ENCODE results near the gene DRD2. TPM values are rescaled to one million over a fixed set of nuclear protein-coding genes. Genes with fewer than 3 reads are reported as not detected.

The DRD2 gene
- total RNA-seq, 2 experiments from 2014 or later = not detected

DNA sequence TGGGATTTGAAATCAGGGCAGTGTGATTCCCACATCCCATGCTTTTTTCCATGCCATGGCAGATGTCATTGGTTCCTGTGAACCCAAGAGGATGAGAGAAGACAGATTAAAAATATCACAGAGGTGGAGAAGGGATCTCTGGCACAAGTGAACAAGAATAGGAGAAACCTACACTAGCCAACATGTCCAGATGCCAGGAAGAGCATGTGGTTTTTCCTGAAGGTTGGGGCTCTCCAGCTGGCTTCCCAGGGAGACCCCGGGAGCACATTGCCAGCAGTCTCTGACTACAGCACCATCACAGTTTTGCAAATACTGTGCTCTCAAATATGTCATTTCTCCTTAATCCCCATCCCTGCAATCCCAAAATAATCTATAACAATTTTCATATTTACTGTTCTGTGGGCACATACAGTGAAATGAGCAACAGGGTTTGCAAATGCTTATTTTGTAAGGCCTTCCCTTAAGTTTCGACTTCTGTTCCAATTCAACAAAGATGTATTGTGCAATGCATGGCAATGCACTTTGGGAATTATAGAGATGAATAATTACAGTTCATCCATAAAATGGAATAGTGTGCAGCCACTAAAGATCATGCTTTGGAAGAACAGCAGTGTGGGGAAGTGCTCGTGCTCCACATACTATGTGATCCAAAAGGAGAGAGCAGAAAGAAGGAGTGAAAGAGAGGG is 82.8 kb downstream of the DRD2 start:
- no peak for DNase-seq (ENCODE audit: low spot score)
- Histone ChIP-seq H3K79me2 (ENCODE audit: insufficient read depth, low read depth, low read length) (no peaks in the 10 kb centered on the region), H3K9me3 (ENCODE audit: low read length) (no peaks in the 10 kb centered on the region), H2AFZ (ENCODE audit: low read length) (no peak overlapping the region), H3K4me2 (ENCODE audit: low read length) (no peak overlapping the region), H4K20me1 (ENCODE audit: insufficient read depth, low read length) (no peaks in the 10 kb centered on the region), H3K36me3 (ENCODE audit: insufficient read depth, low read length) (no peaks in the 10 kb centered on the region), H3K9me2 (ENCODE audit: insufficient read depth, low read length) (no peaks in the 10 kb centered on the region), H3K27ac (ENCODE audit: low read depth, low read length, poor library complexity, severe bottlenecking) (no peak overlapping the region), H3K4me3 (ENCODE audit: low read depth, low read length, poor library complexity, severe bottlenecking) (no peak overlapping the region), H3K4me1 (ENCODE audit: insufficient read depth, low read length, poor library complexity, severe bottlenecking) (no peaks in the 10 kb centered on the region)
- TF ChIP-seq, protein P1, sequence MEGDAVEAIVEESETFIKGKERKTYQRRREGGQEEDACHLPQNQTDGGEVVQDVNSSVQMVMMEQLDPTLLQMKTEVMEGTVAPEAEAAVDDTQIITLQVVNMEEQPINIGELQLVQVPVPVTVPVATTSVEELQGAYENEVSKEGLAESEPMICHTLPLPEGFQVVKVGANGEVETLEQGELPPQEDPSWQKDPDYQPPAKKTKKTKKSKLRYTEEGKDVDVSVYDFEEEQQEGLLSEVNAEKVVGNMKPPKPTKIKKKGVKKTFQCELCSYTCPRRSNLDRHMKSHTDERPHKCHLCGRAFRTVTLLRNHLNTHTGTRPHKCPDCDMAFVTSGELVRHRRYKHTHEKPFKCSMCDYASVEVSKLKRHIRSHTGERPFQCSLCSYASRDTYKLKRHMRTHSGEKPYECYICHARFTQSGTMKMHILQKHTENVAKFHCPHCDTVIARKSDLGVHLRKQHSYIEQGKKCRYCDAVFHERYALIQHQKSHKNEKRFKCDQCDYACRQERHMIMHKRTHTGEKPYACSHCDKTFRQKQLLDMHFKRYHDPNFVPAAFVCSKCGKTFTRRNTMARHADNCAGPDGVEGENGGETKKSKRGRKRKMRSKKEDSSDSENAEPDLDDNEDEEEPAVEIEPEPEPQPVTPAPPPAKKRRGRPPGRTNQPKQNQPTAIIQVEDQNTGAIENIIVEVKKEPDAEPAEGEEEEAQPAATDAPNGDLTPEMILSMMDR (conservative IDR thresholded peaks at IDR 0.05; ENCODE audit: low read length) = no peak
- no peak for TF ChIP-seq EZH2phosphoT487 (IDR thresholded peaks at IDR 0.05; ENCODE audit: borderline replicate concordance, low read depth, low read length)
- intact Hi-C loops (cut with micrococcal nuclease; ENCODE audit: unreplicated experiment) = no loop called here
- POLR2A ChIA-PET = no interaction called here
- no TSS peak for BruUV-seq (replicated peaks)
- CTCF ChIA-PET (ENCODE audit: unreplicated experiment) = no interaction called here

DNA sequence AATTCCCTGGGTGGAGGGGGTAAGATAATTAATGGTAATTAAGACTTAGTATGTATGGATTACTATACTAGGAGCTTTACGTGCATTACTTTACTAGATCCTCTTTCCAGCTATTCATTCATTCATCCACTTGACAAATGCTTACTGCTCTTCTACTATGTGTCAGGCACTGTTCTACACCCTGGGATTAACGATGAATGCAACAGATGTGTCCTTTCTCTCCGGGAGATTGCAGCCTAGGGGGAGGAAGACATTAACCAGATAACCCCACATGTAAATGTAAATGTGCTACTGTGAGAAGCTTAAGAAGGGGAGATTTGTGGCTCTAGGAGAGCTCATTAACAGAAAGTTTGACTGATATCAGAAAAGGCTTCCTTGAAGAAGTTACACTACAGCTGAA is 85.9 kb downstream of the DRD2 start:
- Histone ChIP-seq H3K27ac (ENCODE audit: low read depth, low read length, poor library complexity, severe bottlenecking) (no peak overlapping the region), H3K9me2 (ENCODE audit: insufficient read depth, low read length) (no peaks in the 10 kb centered on the region), H3K4me2 (ENCODE audit: low read length) (no peak overlapping the region), H3K9me3 (ENCODE audit: low read length) (no peaks in the 10 kb centered on the region), H4K20me1 (ENCODE audit: insufficient read depth, low read length) (no peaks in the 10 kb centered on the region), H2AFZ (ENCODE audit: low read length) (no peak overlapping the region), H3K79me2 (ENCODE audit: insufficient read depth, low read depth, low read length) (no peaks in the 10 kb centered on the region), H3K4me1 (ENCODE audit: insufficient read depth, low read length, poor library complexity, severe bottlenecking) (no peaks in the 10 kb centered on the region), H3K36me3 (ENCODE audit: insufficient read depth, low read length) (no peaks in the 10 kb centered on the region), H3K4me3 (ENCODE audit: low read depth, low read length, poor library complexity, severe bottlenecking) (no peak overlapping the region)
- intact Hi-C loops (cut with micrococcal nuclease; ENCODE audit: unreplicated experiment) = no loop called here
- DNase-seq (ENCODE audit: low spot score) = no peak
- ChIA-PET CTCF (ENCODE audit: unreplicated experiment) (no interaction called here), POLR2A (no interaction called here)
- no TSS peak for BruUV-seq (replicated peaks)
- TF ChIP-seq, protein P1 (conservative IDR thresholded peaks at IDR 0.05; ENCODE audit: low read length) = no peak
- no peak for TF ChIP-seq EZH2phosphoT487 (IDR thresholded peaks at IDR 0.05; ENCODE audit: borderline replicate concordance, low read depth, low read length)

DNA sequence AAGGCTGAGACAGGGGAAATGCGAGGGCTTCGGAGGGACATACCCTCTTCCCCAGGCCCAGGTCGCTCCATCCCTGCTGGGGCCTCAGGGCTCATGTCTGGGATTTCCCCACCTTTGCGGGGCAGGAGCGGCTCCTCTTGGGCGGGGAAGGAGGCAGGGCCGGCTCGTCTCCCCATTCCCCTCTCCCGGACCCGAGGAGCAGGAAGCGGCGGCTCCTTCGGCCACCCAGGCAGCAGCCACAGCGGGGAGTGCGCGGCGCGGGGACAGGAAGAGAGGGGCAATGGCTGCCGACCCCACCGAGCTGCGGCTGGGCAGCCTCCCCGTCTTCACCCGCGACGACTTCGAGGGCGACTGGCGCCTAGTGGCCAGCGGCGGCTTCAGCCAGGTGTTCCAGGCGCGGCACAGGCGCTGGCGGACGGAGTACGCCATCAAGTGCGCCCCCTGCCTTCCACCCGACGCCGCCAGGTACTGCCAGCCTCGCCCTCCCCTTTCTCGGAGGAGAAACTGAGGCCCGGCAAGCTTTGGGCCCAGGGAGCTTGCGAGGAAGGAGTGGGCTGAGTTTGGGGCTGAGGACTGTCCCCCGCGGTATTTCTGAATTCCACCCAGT is 87.5 kb downstream of the DRD2 start, which contains the start of gene ANKK1:
TSS of gene ANKK1 (plus strand) at position 175 of the 607 bp plus-strand sequence. CDS start at position 281, 106 bp downstream.
- CTCF ChIA-PET (ENCODE audit: unreplicated experiment) = no interaction called here
- Histone ChIP-seq H3K4me1 (ENCODE audit: insufficient read depth, low read length, poor library complexity, severe bottlenecking) (no peaks in the 10 kb centered on the region), H3K36me3 (ENCODE audit: insufficient read depth, low read length) (no peaks in the 10 kb centered on the region), H3K9me3 (ENCODE audit: low read length) (no peaks in the 10 kb centered on the region), H3K27ac (ENCODE audit: low read depth, low read length, poor library complexity, severe bottlenecking) (no peak within 1 kb of the TSS), H3K4me2 (ENCODE audit: low read length) (no peak within 1 kb of the TSS), H3K79me2 (ENCODE audit: insufficient read depth, low read depth, low read length) (no peaks in the 10 kb centered on the region), H4K20me1 (ENCODE audit: insufficient read depth, low read length) (no peaks in the 10 kb centered on the region), H3K4me3 (ENCODE audit: low read depth, low read length, poor library complexity, severe bottlenecking) (no peak within 1 kb of the TSS), H2AFZ (ENCODE audit: low read length) (no peak within 1 kb of the TSS), H3K9me2 (ENCODE audit: insufficient read depth, low read length) (no peaks in the 10 kb centered on the region)
- intact Hi-C loops (cut with micrococcal nuclease; ENCODE audit: unreplicated experiment) = no loop called here
- no peak for DNase-seq (ENCODE audit: low spot score)
- POLR2A ChIA-PET = no interaction called here
- no TSS peak for BruUV-seq (replicated peaks)
- no peak for TF ChIP-seq EZH2phosphoT487 (IDR thresholded peaks at IDR 0.05; ENCODE audit: borderline replicate concordance, low read depth, low read length)
- TF ChIP-seq, protein P1 (conservative IDR thresholded peaks at IDR 0.05; ENCODE audit: low read length) = no peak

Data from OCI-LY7 (cell line).